Measurements from ENCODE around the gene NAALADL2. TPM values are rescaled to one million over a fixed set of nuclear protein-coding genes. Genes with fewer than 3 reads are reported as not detected.

NAALADL2 gene
- total and polyA plus RNA-seq, 2 of the 4 experiments (the other 2 are of a cell fraction): 3.8 to 19.2 TPM

DNA sequence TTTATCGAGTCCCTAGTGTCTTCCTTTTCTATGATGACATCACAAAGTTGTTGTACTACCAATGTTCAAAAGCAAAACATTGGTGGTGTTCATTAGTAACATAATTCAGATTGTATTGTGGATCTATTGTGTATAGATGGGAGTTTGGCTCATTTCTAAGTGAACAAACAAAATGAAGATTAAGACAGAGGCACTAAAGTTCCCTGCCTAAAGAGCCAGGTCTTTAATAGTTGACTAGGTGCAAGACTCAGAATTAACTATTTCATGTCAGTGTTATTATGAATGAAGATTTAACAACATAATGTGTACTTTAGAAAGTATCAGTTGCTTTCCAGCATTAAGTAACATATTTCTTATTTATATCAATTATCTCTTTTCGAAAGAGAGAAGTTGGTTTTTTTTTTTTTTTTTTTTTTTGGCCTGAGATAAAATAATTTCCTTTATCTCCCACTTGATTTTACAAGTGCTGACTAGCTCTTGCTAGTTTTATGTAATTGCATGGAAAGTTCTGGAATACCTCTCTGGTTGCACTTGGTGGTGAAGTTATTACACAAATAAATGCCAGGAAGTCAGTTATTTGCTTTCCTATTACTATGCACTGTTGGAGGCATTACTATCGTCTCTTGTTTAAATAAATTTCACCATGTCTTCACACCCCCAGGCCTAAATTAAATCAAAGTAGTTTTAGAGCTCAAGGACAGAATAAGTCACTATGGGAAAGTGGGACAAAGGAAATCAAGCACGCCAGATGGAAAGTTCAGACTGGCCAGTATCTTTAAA, 48.7 kb downstream of the NAALADL2 start:
- intact Hi-C loops (cut with micrococcal nuclease): no loop called here

More for the DNA sequence above, 48.7 kb downstream of the NAALADL2 start:
- H3K4me3 ChIP-seq (ENCODE audit: insufficient read depth, low read depth, low read length): no peak overlapping the region
- BruUV-seq (replicated peaks): no TSS peak
- H2AK9ac ChIP-seq (replicated peaks; ENCODE audit: low read depth, low read length, poor library complexity): no peak overlapping the region
- H3K14ac ChIP-seq (replicated peaks; ENCODE audit: low read depth, low read length): no peak overlapping the region; the same call in 1 of the 2 replicates
- DNase-seq (no peak), ATAC-seq (ENCODE audit: low read depth) (no peak)
- in situ Hi-C loops (cut with MboI; ENCODE audit: low sequenced_read_pairs) (no loop called here), dilution Hi-C loops (cut with HindIII; ENCODE audit: low sequenced_read_pairs, unreplicated experiment) (no loop called here)
- H2BK15ac ChIP-seq (ENCODE audit: low read depth, low read length): 0 out of 3 replicates have a peak overlapping the region, but pooled peaks have one; percentile 44
- no peaks in the 10 kb centered on the region for H3K9me3 ChIP-seq (ENCODE audit: control insufficient read depth, insufficient read depth, low read length)
- no peaks in the 10 kb centered on the region for H4K20me1 ChIP-seq (ENCODE audit: insufficient read depth, low read length)
- no peaks in the 10 kb centered on the region for H3K79me1 ChIP-seq (ENCODE audit: low read depth in 1 of 2, low read length in 2 of 2)
- no peaks in the 10 kb centered on the region for H3K36me3 ChIP-seq (ENCODE audit: control insufficient read depth, insufficient read depth, low read length)
- no peak overlapping the region for H2AK5ac ChIP-seq (ENCODE audit: low read depth, low read length)
- TF ChIP-seq RFX5 (IDR thresholded peaks at IDR 0.05; ENCODE audit: low read depth, low read length) (no peak), MAFK (IDR thresholded peaks at IDR 0.05; ENCODE audit: low read depth, low read length) (no peak), BHLHE40 (IDR thresholded peaks at IDR 0.05; ENCODE audit: low read depth, low read length) (no peak), CTCF (conservative IDR thresholded peaks at IDR 0.05; ENCODE audit: low read depth, low read length) (no peak), MXI1 (IDR thresholded peaks at IDR 0.05; ENCODE audit: borderline replicate concordance, low read depth, low read length) (no peak), CHD1 (IDR thresholded peaks at IDR 0.05; ENCODE audit: low read depth, low read length) (no peak), POLR2A (IDR thresholded peaks at IDR 0.05; ENCODE audit: low read depth, low read length) (no peak), ELK1 (IDR thresholded peaks at IDR 0.05; ENCODE audit: borderline replicate concordance, low read depth, low read length) (no peak), FOS (IDR thresholded peaks at IDR 0.05; ENCODE audit: low read depth, low read length) (no peak), RAD21 (IDR thresholded peaks at IDR 0.05; ENCODE audit: low read length) (no peak), CEBPB (IDR thresholded peaks at IDR 0.05; ENCODE audit: low read depth, low read length) (no peak), NFE2L2 (IDR thresholded peaks at IDR 0.05; ENCODE audit: low read depth, low read length) (no peak), SMC3 (IDR thresholded peaks at IDR 0.05; ENCODE audit: low read depth, low read length) (no peak), MAZ (IDR thresholded peaks at IDR 0.05; ENCODE audit: borderline replicate concordance, low read depth, low read length) (no peak)
- TF ChIP-seq, protein P1, sequence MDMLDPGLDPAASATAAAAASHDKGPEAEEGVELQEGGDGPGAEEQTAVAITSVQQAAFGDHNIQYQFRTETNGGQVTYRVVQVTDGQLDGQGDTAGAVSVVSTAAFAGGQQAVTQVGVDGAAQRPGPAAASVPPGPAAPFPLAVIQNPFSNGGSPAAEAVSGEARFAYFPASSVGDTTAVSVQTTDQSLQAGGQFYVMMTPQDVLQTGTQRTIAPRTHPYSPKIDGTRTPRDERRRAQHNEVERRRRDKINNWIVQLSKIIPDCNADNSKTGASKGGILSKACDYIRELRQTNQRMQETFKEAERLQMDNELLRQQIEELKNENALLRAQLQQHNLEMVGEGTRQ (IDR thresholded peaks at IDR 0.05; ENCODE audit: low read depth, low read length): no peak
- H3K9me1 ChIP-seq (ENCODE audit: insufficient read depth, low read length): no peaks in the 10 kb centered on the region
- no peak overlapping the region; the same call in 1 of the 2 replicates for H3K27ac ChIP-seq (ENCODE audit: insufficient read depth, low read length)
- no peak overlapping the region; the same call in 1 of the 2 replicates for H2BK20ac ChIP-seq (ENCODE audit: low read depth, low read length)
- H4K8ac ChIP-seq (ENCODE audit: low read depth in 2 of 2, low read length in 2 of 2): peak overlapping the region in 1 of 2 experiments; percentile 9; a peak in 2 of 4 replicates
- H2BK120ac ChIP-seq (ENCODE audit: low read depth, low read length): no peak overlapping the region
- peak overlapping the region; percentile 57; the same call in 1 of the 2 replicates for H3K18ac ChIP-seq (ENCODE audit: low read depth, low read length)
- H3K4me1 ChIP-seq (ENCODE audit: control insufficient read depth, insufficient read depth, low read length): peaks cover 2% of the 10 kb centered on the region; the same call in 1 of the 2 replicates
- H2BK5ac ChIP-seq (ENCODE audit: low read depth, low read length, poor library complexity, severe bottlenecking): peak overlapping the region; percentile 75
- no peak overlapping the region for H3K4ac ChIP-seq (ENCODE audit: low read depth, low read length)
- no peak overlapping the region for H3K4me2 ChIP-seq (ENCODE audit: low read depth, low read length)
- no peak overlapping the region for H3K56ac ChIP-seq (ENCODE audit: extremely low read depth, insufficient read depth, low read length)
- H4K5ac ChIP-seq (ENCODE audit: low read depth, low read length): peak overlapping the region; percentile 72; the same call in 1 of the 2 replicates
- CTCF ChIA-PET: no interaction called here
- no peak overlapping the region for H2AFZ ChIP-seq (replicated peaks; ENCODE audit: low read length, poor library complexity)
- no peaks in the 10 kb centered on the region for H3K27me3 ChIP-seq (ENCODE audit: control insufficient read depth, insufficient read depth, low read length)
- H3K23ac ChIP-seq (ENCODE audit: low read depth, low read length): no peak overlapping the region
- no peak overlapping the region for H3K9ac ChIP-seq (ENCODE audit: low read depth, low read length)
- POLR2A ChIA-PET (ENCODE audit: unreplicated experiment): no interaction called here
- 100% methylated on average over 1 of the region's 4 CpGs; no CpG with 5 or more reads in 1 of the 2 experiments for WGBS, 2 experiments (ENCODE audit: extremely low coverage in 2 of 2, insufficient read length in 1 of 2)
- no peak overlapping the region; the same call in 1 of the 2 replicates for H4K91ac ChIP-seq (ENCODE audit: insufficient read depth, low read depth, low read length)

Measured in IMR-90 (cell line).